GM20431 (cell line): ENCODE data around the gene BHLHE41.

Source experiments
- in situ Hi-C: fragments of 300-500 bp; cut with MseI, MboI; formaldehyde crosslinking; loops from one replicate; pipeline ENCODE4 v1.15.0; 2020; ENCODE audit warnings: low sequenced_read_pairs; ENCODE audit not compliant: unreplicated experiment

Gene BHLHE41

DNA sequence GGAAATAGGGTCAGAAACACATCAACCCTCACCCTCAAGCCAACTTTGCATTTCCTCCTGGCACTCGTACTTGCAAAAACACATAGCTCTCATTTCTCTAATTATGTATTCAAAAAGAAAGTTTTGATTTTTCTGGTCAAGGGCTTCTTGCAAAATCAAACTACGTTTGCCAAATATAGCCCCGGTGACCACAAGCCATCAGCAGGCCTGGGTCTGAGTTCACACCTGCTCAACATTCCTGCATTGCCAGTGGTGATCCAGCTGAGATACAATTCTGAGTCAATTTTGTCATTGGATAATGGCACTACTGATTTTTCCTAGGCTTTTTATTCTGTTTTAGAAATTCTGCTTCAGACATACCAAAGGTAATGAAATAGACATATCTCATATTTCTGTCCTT, 10.7 kb upstream of the BHLHE41 start:
- in situ Hi-C loops = no loop called here

GRCh38 chr12:26135010-26135420, 10.2 kb upstream of the BHLHE41 start:
- in situ Hi-C loops = no loop called here

- in situ Hi-C loops = no loop called here
Measured at GRCh38 chr12:26134540-26134939, 9.7 kb upstream of the BHLHE41 start.

DNA sequence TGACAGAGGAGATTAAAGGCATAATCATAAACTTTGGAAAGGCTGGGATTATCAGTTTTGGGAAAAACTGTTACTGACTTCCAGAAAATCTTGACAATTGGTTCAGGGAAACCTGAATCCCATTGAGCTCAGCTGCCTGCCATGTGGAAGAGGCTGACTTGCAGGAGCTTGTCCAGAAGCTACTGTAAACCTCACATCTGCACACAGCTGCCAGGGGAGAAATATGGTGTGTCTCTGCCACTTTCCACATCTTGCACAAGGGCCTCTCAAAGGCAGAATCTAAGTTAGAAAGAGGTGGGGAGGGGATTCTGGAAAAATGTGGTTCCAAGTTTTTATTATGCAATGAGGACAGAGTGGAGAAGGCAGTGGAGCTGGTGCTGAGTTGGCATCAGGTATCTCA, 8.7 kb upstream of the BHLHE41 start:
- in situ Hi-C loops = no loop called here

- in situ Hi-C loops = no loop called here
Measured at GRCh38 chr12:26132866-26133265, 8.0 kb upstream of the BHLHE41 start.

- in situ Hi-C loops = no loop called here
Measured at GRCh38 chr12:26131936-26132335, 7.1 kb upstream of the BHLHE41 start.

DNA sequence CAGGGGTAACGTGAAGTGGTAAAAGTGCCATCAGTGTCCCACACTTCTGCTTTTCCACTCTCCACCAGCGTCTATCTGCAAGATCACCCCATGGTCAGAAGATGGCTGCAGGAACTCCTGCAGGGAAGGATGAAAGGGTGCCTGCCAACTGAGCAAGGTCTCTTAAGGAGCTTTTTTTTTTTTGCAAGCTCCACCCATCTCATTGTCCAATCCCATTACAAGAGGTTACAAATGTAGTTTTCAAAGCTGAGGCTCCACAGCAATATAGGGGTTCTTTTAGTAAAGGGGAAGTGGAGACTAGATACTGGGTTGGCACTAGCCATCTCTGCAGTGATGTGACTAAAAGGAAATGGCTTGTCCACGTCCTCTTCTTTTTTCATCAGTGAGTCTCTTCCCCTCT, 5.9 kb upstream of the BHLHE41 start:
- in situ Hi-C loops = no loop called here

- in situ Hi-C loops = no loop called here
Measured at GRCh38 chr12:26128168-26128567, 3.3 kb upstream of the BHLHE41 start.

DNA sequence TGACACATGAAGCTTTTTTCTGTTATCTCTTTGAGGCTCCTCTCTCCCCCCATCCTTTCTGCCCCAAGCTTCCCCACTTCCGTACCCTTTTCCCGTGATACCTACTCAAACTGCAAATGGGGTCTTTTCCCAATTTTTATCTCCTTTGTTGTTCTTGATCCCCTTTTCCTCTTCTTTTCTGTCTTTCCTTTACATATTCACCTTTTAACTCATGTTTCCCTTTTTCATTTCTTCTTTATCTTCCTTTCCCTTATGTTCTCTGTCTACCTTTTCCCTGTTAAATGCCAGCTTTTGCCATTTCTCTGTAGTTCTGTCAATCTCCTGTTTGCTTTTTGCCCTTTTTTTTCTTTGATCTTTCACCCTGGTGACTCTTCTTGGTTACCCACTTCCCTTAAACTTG, 2.6 kb upstream of the BHLHE41 start:
- in situ Hi-C loops = no loop called here

DNA sequence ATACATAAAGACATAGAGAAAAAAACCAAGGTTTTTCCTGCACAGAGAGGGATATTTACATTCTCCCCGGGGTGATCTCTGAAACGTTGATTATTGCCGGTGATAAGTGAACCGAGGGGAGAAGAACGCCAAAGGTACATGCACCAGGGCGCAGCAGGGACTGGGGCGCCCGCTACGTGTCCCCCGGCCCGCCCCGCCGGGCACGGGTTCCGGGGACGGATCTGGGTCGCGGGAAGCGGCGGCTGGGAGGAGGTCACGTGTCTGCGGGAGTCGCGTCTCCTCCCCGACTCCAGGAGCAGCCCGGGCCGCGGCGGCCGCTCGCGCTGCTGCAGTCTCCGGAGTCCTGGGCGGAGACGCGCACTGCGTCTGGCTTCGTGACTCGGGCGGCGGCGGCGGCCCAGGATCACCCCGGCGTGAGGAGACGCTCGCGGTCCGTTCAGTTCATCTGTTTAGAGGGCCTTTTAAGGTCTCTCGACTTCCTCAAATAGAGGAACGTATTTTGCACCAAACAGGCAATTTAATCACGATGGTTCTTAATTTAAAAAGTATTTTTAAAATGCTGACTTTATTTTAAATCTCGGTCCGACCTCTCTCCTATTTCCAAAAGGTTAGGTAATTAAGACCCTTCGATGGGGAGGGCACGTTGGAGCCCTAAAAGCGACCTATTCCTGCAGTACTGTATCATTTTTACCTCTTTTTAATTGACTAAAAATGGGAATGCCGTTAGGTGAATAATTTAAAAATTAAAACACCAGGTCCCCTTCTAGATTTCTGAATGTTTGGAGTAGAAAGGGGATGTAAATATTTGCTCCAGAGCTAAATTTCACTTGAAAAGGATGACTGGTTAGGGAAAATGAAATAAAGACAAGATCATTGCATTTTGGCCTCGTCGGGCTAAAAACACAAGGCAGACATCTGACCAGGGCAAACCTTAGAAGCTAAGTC, 1.8 kb upstream of the BHLHE41 start:
- in situ Hi-C loops = no loop called here

DNA sequence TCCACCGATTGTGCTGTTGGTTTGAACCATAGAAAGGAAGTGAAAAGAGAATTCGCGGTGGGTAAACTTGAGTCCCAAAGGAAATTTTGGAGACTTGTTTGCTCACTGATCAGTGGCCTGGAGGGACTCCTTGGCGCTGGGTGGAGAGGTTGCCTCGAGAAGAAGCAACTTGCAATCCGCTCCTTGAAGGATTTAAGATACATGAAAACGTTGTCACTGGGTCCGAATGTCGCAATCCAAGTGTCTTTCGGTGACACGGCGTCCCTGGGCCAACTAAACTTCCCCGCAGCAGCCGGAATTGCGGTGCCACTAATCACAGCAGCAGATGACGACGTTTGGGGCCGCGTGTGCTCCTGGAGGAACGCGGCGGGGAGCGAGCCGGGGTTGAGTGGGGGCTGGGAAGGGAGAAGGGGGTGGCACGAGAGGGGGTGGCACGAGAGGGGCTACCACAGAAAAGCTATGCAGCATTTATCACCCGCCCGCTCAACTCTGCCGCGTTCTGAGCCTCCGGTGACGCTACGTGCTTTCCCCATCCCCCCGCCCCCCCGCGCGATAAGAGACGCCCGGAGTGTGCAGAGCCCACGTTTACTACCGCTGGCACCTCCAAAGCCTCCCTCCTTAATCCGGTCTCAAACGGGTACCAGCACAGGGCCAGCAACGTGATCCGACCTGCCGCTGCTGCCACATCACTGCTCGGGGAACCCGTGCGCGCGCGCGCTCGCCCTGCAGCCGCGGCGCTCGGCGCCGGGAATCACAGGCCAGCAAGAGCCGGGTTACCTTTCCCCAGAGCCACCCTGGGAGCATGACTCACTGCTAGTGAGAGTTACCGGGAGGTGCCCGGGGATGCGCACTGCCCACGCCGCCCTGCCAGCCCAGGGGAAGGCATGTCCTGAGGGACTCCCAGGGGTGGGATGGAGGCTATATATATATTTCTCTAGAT, 833 bp upstream of the BHLHE41 start:
- in situ Hi-C loops = no loop called here

GRCh38 chr12:26123482-26123980, 1.3 kb downstream of the BHLHE41 start:
- in situ Hi-C loops = no loop called here

- in situ Hi-C loops = no loop called here
Measured at GRCh38 chr12:26122681-26123481, 2.0 kb downstream of the BHLHE41 start.

- in situ Hi-C loops = no loop called here
Measured at GRCh38 chr12:26122061-26122680, 2.7 kb downstream of the BHLHE41 start.

- in situ Hi-C loops = no loop called here
Measured at GRCh38 chr12:26121323-26122060, 3.3 kb downstream of the BHLHE41 start.

DNA sequence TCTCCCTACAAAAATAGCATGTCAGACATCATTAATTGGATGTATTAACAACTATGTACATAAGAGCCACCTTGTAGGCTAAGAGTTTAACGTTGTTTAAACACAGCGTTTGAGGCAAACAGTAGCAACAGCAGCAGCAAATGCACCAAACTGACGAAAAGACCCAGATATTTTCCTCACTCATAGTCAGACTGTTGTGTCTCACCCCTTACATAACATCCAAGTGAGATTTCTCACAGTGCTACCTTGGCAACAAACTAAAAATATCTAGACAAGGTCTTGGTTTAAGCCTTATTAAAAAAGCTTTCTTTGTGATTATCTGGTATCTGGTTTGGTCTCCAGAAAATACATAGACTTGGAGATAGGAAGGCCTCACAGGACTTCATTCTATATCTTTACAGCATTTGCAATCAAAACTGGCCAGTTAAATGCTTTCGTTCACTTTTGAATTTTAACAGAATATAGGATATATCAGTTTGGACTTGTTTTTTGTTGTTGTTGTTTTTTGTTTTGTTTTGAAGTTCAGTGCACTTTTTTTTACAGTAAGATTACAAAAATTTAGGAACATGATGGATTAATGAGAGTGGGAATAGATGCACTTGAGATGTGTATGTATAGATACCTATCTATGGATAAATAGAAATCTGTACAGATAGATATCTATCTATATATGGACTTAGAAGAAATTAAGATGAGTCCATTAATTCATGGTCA, 4.1 kb downstream of the BHLHE41 start:
- in situ Hi-C loops = no loop called here

DNA sequence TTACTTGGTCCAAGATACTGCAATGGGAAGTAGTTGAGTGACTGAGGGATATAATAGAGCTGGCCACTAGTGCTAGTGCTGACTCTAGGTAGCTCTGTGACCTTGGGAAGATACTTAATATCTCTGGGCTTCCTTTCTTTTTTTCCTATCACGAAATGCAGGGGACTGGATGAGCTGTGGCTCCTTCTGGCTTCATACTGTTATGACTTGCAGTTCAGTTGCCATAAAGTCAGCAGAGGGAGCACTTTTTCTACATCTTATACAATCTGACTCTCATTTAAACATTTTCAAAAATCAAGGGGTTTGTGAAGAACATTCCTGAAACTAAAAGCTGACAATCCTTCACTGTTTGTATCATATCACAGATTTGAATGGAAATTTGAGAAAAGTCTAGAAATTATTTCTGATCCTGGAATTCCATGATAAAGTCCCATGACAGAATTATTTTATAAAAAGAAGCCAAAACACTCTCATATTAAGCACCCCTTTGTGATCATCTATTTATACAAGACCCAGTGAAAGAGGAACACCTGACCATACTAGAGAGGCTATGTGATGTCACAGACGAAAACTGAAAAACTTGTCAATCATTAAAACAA, 5.3 kb downstream of the BHLHE41 start:
- in situ Hi-C loops = no loop called here

DNA sequence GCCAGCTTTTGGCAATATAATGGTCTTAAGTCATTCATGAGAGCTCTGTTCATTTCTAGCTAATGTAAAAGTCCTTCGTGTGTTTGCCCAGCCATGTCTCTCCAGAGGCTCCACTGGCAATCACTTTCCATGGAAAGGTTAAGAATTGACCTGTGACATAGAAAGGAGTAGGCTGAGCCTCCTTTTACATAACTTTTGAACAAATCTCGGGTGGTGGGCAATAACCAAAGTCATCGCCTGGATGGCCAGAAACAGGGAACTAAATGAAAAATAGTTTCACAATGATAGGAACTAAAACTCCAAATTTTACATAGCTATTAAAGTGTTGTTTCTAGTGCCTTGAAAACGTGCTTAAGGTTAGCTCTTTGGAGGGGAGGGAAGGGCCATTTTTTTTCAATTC, 6.5 kb downstream of the BHLHE41 start:
- in situ Hi-C loops = no loop called here
